Effector memory CD4-positive, alpha-beta T cell (primary cell): ENCODE measurements around the gene PTPRK.

Experiments used
- DNase-seq, 3 donors: peaks; one replicate each; pipeline ENCODE4 v3.0.0-alpha.2; 2020
- H3K27ac ChIP-seq: 2 replicates; pipeline ENCODE4 v1.7.0; 2013; ENCODE audit warnings: mild to moderate bottlenecking, low read length, moderate library complexity; ENCODE audit not compliant: insufficient read depth, poor library complexity, severe bottlenecking
- H3K27me3 ChIP-seq: replicated peaks from 2 replicates; pipeline ENCODE4 v1.7.0; 2013; ENCODE audit warnings: mild to moderate bottlenecking, low read length; ENCODE audit not compliant: insufficient read depth, control insufficient read depth, poor library complexity, severe bottlenecking
- H3K36me3 ChIP-seq: 2 replicates; pipeline ENCODE4 v1.7.0; 2013; ENCODE audit warnings: mild to moderate bottlenecking, low read length, moderate library complexity; ENCODE audit not compliant: control insufficient read depth, insufficient read depth
- H3K4me1 ChIP-seq: 2 replicates; pipeline ENCODE4 v1.7.0; 2013; ENCODE audit warnings: low read length, mild to moderate bottlenecking; ENCODE audit not compliant: control insufficient read depth, insufficient read depth, poor library complexity, severe bottlenecking
- H3K4me3 ChIP-seq: 2 replicates; pipeline ENCODE4 v1.7.0; 2013; ENCODE audit warnings: low read length, low read depth, mild to moderate bottlenecking; ENCODE audit not compliant: insufficient read depth, poor library complexity, severe bottlenecking
- H3K9me3 ChIP-seq: 2 replicates; pipeline ENCODE4 v1.7.0; 2013; ENCODE audit warnings: mild to moderate bottlenecking, low read length, moderate library complexity; ENCODE audit not compliant: control insufficient read depth

The PTPRK gene

GRCh38 chr6:128168244-128168643, 352.2 kb downstream of the PTPRK start:
- no peak for DNase-seq
- H3K36me3 ChIP-seq = no peaks in the 10 kb centered on the region
- no peak overlapping the region for H3K27ac ChIP-seq

DNA sequence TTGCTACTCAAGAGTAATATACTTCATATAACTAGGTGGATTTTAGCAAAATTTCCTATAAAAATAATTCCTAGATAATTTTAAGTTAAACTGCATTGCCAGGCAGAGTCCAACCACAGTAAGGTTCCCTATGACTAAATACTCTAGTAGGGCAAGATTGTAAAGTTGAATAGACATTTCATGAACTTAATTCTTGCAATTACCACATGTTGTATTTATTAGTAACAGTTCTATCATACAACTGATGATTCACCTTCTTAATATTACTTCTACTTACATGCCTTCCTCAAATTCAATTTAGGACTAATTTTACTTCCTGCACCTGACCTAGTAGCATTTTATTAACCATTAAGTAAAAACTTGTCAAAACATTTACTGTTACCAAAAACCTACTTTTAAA, 352.8 kb downstream of the PTPRK start:
- H3K27ac ChIP-seq = no peak overlapping the region
- H3K36me3 ChIP-seq = no peaks in the 10 kb centered on the region
- no peak overlapping the region for H3K4me3 ChIP-seq
- H3K4me1 ChIP-seq = no peaks in the 10 kb centered on the region
- no peak for DNase-seq
- no peaks in the 10 kb centered on the region for H3K9me3 ChIP-seq
- no peaks in the 10 kb centered on the region for H3K27me3 ChIP-seq

More at GRCh38 chr6:128168244-128168643, 352.2 kb downstream of the PTPRK start:
- Histone ChIP-seq H3K4me3 (no peak overlapping the region), H3K4me1 (no peaks in the 10 kb centered on the region), H3K9me3 (no peaks in the 10 kb centered on the region), H3K27me3 (no peaks in the 10 kb centered on the region)

- no peak overlapping the region for H3K27ac ChIP-seq
- H3K9me3 ChIP-seq = no peaks in the 10 kb centered on the region
- no peaks in the 10 kb centered on the region for H3K27me3 ChIP-seq
- H3K4me3 ChIP-seq = no peak overlapping the region
- H3K36me3 ChIP-seq = no peaks in the 10 kb centered on the region
- no peaks in the 10 kb centered on the region for H3K4me1 ChIP-seq
- no peak for DNase-seq
Measured at GRCh38 chr6:128164254-128164653, 356.1 kb downstream of the PTPRK start.

- Histone ChIP-seq H3K27me3 (no peaks in the 10 kb centered on the region), H3K27ac (no peak overlapping the region), H3K4me3 (no peak overlapping the region), H3K9me3 (no peaks in the 10 kb centered on the region), H3K36me3 (no peaks in the 10 kb centered on the region), H3K4me1 (no peaks in the 10 kb centered on the region)
- DNase-seq = no peak
Measured at GRCh38 chr6:128162423-128162822, 358.0 kb downstream of the PTPRK start.

- Histone ChIP-seq H3K27ac (no peak overlapping the region), H3K9me3 (no peaks in the 10 kb centered on the region), H3K4me1 (no peaks in the 10 kb centered on the region), H3K27me3 (no peaks in the 10 kb centered on the region), H3K36me3 (no peaks in the 10 kb centered on the region), H3K4me3 (no peak overlapping the region)
- DNase-seq = no peak
Measured at GRCh38 chr6:128161839-128162238, 358.6 kb downstream of the PTPRK start.

GRCh38 chr6:128161263-128161662, 359.1 kb downstream of the PTPRK start:
- Histone ChIP-seq H3K36me3 (no peaks in the 10 kb centered on the region), H3K27ac (no peak overlapping the region), H3K4me1 (no peaks in the 10 kb centered on the region), H3K27me3 (no peaks in the 10 kb centered on the region), H3K9me3 (no peaks in the 10 kb centered on the region), H3K4me3 (no peak overlapping the region)
- no peak for DNase-seq

DNA sequence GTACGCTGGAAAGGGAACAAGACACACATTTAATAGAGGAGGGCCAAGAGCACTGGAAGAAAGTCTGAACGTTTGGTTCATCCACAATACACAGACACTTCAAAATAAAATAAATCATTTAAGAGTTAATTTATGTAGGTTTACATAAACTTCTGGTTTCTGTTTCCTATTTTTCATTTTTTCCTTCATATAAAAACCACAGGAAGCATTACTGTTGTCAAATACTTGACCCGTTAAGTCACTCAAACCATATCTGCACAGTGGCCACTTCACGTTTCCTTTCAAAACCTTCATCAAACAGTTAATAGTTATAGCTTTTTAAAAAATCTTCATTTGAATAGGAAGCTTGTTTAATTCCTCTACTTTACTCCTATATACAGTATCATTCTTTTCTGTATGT, 361.9 kb downstream of the PTPRK start:
- no peaks in the 10 kb centered on the region for H3K36me3 ChIP-seq
- no peaks in the 10 kb centered on the region for H3K4me1 ChIP-seq
- H3K4me3 ChIP-seq = no peak overlapping the region
- H3K27ac ChIP-seq = no peak overlapping the region
- DNase-seq = no peak
- no peaks in the 10 kb centered on the region for H3K9me3 ChIP-seq
- H3K27me3 ChIP-seq = no peaks in the 10 kb centered on the region

GRCh38 chr6:128156321-128157111, 363.9 kb downstream of the PTPRK start:
- no peaks in the 10 kb centered on the region for H3K9me3 ChIP-seq
- no peaks in the 10 kb centered on the region for H3K27me3 ChIP-seq
- no peak overlapping the region for H3K4me3 ChIP-seq
- H3K27ac ChIP-seq = no peak overlapping the region
- H3K4me1 ChIP-seq = no peaks in the 10 kb centered on the region
- DNase-seq = no peak
- no peaks in the 10 kb centered on the region for H3K36me3 ChIP-seq

- no peaks in the 10 kb centered on the region for H3K9me3 ChIP-seq
- DNase-seq = no peak
- H3K4me3 ChIP-seq = no peak overlapping the region
- no peaks in the 10 kb centered on the region for H3K36me3 ChIP-seq
- H3K27me3 ChIP-seq = no peaks in the 10 kb centered on the region
- no peaks in the 10 kb centered on the region for H3K4me1 ChIP-seq
- no peak overlapping the region for H3K27ac ChIP-seq
Measured at GRCh38 chr6:128155826-128156225, 364.6 kb downstream of the PTPRK start.

DNA sequence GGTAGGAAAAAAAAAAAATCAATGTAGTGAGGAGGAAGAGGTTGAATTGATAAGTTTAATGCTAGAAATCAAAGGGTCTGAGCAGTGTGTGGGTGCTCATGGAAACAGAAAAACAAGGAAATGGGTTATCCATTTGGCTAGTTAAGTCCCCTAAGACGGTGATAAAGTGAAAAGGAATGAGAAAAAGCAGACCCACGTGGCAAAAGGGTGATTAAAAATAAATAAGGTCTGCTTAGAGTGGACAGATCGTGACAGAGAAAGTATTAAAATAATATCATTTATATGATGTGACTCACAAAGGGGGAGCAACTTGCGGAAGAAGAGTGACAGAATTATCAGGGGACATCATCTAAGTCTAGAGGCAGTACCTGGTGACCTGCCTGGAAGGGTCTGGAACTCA, 367.8 kb downstream of the PTPRK start:
- Histone ChIP-seq H3K36me3 (no peaks in the 10 kb centered on the region), H3K4me3 (no peak overlapping the region), H3K4me1 (no peaks in the 10 kb centered on the region), H3K27ac (no peak overlapping the region), H3K9me3 (no peaks in the 10 kb centered on the region), H3K27me3 (no peaks in the 10 kb centered on the region)
- no peak for DNase-seq
